Stimulated activated CD4-positive, alpha-beta T cell treated with anti-CD3 and anti-CD28 coated beads, Interleukin-1b, Interleukin-23, amount 100 ng/mL, for 1 hour (primary cell): Measurements from ENCODE around the gene ALOXE3.
"Not testable (repeated sequence)": the region's sequence is repeated elsewhere in the genome, so short reads cannot be mapped to it uniquely, and the experiment has no call there.

ENCODE experiments used
- DNase-seq, 2 donors: peaks; one replicate each; pipeline ENCODE4 v3.0.0-alpha.2; 2020; ENCODE audit warnings: low read depth in 2 of 2

The ALOXE3 gene

DNA sequence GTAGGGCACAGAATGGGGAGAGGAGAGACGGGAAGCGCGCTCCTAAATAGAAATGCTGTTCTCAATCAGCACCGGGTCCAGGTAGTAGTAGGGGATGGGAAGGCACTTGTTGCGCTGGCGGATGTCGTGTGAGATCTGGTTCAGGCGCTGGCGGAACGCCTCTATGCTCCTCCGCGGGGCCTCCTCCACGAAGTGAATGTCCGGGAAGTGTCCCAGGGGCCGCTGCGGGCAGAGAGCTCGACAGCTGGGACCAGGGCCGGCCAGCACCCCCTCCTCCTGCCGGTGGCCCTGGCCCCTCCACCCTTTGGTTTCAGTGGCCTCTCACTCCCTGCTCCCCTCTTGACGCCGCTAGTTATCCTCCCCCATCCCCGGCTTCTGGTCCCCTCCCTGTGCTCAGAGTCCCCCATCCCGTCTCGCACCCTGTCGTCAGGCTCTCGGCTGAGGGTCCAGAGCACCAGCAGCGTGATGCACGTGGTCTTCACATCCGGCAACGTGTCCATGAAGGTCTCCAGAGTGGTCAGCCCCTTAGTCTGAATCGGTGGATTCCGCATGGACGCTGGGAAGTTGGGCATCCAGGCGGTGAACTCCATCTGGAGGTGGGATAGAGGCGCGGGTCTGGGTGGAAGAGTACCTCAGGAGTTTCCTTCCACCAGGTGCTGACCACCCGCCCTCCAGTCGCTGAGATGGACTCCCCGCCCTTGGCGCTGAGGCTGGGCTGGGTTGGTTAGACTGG is 45.4 kb downstream of the ALOXE3 start:
- DNase-seq: no peak

- DNase-seq: no peak
Measured at GRCh38 chr17:8072341-8072728, 46.0 kb downstream of the ALOXE3 start.

GRCh38 chr17:8071496-8071895 is 46.8 kb downstream of the ALOXE3 start:
- DNase-seq: no peak

DNA sequence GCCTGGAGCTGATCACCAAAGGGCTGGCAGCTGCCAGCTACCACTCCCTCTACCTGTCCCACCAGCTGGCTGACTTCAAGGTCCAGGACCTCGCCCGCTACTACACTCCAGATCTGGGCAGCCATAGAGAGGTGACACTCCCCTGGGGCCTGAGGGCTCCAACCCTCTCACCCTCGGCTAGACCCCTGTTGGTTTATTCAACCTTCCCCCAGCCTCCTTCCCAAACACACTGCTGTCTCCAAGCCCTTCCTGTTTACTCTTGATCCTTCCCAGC is 48.8 kb downstream of the ALOXE3 start:
- no peak for DNase-seq

GRCh38 chr17:8068736-8069586 is 49.4 kb downstream of the ALOXE3 start:
- DNase-seq: no peak

GRCh38 chr17:8067806-8068205 is 50.5 kb downstream of the ALOXE3 start:
- no peak for DNase-seq

- no peak for DNase-seq
Measured at GRCh38 chr17:8066841-8067775, 51.2 kb downstream of the ALOXE3 start.

DNA sequence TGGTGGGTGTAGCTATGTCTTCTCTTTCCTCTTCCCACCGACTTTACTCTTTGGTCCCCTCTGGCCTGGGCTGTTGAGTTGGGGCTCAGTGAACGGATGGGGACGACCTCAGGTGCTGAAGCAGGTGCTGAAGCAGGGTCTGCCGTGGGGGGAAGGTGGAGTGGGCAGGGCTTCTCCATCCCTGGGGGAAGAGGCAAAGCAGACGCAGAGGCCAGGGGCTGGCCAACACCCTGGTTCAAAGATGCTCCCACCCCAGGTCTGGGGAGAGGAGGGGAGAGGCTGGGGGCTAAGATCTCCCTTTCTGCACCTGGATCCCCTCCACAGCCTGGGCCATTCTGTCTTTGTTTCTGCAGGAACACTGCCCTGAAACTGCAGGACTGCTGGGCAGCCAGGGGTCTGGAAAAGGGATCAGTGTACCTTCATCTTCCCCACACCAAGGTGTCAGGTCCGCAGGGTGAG is 53.7 kb downstream of the ALOXE3 start:
- DNase-seq: no peak

DNA sequence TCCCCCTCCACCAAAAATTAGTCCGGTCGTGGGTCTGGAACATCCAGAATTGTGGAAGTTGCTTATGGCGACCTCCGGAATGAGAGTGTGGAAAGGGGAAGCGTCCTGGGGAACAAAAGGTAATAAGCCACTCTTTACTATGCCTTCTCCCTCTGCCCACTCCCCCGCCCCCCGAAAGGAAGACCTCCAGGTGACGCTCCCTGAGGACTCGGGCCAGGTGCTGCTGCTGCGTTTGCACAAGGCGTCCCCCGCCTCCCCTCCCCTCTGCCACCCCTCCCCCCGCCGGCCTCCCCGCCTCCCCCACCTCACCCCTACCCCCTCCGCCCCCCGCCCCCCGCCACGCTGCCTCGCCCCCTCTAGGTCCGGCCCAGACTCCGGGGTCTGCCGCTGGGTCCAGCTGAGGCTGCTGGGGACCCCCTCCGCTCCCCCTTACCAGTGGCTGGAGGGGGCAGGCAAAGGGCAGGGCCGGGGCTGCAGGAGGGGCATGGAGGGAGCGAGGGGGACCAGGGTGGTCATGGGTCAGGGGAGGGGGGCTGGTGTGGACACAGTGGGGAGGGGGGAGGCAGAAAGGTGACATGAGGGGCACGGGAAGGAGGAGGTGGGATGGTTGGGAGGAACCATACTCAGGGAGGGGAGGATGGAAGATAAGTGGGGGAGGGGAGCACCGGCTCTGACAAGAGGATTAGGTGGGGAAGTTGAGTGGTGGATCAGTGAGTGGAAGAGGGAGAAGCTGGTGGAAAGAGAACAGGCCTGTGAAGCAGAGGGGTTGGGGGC is 54.4 kb downstream of the ALOXE3 start:
- no peak for DNase-seq

- DNase-seq: no peak
Measured at GRCh38 chr17:8062807-8063483, 55.4 kb downstream of the ALOXE3 start.

DNA sequence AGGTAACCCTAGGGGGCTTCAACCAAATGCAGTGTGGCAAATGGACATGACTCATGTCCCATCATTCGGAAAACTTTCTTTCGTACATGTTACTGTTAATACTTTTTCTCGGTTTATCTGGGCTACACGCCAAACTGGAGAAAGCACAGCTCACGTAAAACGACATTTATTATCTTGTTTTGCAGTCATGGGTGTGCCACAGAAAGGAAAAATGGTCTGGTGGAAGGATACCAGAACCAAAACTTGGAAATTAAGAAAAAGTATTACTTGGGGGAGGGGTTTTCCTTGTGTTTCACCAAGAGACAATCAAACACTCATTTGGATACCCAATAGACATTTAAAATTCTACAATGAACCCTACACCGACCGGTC is 55.9 kb downstream of the ALOXE3 start:
- no peak for DNase-seq

DNA sequence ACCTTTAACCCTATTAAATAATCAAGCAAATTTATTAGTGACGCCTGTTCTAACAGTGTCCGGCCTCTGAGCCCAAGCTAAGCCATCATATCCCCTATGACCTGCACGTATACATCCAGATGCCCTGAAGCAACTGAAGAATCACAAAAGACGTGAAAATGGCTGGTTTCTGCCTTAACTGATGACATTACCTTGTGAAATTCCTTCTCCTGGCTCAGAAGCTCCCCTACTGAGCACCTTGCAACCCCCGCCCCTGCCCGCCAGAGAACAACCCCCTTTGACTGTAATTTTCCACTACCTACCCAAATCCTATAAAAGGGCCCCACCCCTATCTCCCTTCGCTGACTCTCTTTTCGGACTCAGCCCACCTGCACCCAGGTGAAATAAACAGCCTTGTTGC is 56.5 kb downstream of the ALOXE3 start:
- not testable (repeated sequence) for DNase-seq

DNA sequence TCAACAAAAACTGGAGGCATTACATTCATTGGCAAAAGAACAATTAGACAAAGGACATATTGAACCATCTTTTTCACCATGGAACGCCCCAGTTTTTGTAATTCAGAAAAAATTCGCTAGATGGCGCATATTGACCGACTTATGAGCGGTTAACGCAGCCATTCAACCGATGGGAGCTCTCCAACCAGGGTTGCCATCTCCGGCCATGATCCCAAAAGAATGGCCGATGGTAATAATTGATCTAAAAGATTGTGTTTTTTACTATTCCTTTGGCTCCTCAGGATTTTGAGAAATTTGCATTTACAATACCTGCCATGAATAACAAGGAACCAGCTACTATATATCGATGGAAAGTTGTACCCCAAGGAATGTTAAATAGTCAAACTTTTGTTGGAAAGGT is 58.0 kb downstream of the ALOXE3 start:
- DNase-seq: peak in 1 of 2 donors; percentile 24

DNA sequence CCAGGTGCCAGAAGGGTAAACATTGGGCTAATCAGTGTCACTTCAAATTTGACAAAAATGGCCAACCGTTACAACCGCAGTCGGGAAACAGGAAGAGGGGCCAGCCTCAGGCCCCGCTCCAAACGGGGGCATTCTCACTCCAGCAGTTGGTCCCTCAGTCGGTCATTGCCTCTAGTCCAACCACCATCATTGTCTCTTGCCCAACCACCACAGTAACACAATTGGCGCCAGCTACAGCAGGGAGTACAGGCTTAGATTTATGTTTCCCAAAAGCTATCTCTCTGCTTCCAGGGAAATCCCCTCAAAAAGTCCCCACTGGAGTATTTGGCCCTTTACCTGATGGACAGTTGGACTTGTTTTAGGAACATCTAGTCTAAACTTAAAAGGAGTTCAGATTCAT is 59.2 kb downstream of the ALOXE3 start:
- DNase-seq: no peak

GRCh38 chr17:8057691-8058114 is 60.6 kb downstream of the ALOXE3 start:
- DNase-seq: no peak

DNA sequence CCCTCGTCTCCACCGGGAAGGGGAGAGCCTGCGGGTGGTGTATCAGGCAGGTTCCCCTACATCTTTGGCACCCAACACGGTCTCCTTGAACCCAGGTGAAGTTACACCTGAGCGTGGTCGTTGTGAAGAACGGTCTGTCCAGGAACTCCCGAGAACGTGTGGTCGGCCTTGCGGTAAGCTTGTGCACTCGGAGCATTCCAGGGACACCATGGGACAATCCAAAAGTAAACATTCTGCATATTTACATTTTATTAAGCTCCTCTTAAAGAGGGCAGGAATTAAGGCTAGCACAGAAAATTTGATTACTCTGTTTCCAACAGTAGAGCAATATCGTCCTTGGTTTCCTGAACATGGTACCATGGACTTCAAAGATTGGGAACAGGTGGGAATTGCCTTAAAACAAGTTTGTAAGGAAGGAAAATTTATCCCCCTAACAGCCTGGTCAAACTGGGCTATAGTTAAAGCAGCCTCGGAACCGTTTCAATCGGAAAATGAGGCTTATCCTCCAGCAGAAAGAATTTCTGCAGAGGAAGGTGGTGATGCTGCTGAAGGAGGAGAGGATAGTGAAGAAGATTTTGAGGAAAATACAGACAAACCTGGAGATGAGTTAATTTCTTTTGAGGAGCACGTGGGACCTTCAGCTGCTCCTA is 61.2 kb downstream of the ALOXE3 start:
- no peak for DNase-seq

DNA sequence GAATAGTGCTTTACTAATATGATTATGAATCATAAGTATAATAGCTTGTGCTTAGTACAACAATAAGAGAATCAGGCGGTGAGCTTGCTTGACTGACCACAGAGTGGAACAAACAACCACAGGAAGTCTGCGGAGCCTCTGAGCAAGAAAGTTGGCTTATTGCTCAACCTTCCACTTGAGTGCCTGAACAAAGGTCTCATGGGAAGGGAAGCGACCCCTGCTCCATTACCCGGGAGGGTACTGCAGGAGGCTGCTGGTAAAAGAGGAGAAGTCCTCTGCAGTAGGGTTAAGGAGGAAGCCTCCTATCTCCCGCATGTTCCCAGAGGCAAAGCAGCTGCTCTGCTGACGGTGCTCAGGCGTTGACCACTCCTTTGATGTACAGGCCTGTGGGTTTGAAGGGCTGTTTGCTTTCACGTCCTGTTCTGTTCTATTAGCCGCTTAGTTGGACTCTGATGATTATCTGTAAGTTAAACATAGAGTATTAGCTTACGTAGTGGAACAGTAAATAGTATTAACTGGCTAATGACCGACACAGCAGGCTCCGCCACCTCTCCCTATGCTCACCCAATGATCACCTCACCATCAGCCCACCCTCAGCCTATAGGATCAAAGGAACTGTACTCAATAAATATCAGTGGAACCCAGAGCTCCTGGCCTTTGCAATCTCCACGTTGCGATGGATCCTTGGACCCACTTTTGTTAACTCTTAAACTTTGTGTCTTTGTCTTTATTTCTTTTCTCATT is 61.9 kb downstream of the ALOXE3 start:
- DNase-seq: no peak

DNA sequence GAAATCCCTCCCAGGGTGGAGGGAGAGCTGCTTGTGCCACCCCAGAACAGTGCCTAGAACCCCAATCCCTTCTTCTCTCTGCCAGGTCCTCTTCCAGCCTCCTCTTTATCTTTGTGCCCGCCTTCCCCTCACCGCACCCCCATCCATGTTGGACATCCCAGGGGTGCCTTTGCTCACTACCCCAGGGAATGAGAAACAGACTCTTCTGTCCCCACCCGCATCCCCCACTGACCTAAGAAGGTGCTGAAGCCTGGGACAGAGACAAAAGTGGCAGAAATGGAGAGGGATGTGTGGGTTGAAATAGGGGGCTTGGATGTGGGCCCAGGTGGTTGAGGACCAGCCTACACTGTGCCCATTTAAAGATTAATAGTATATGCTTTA is 62.5 kb downstream of the ALOXE3 start:
- no peak for DNase-seq

DNA sequence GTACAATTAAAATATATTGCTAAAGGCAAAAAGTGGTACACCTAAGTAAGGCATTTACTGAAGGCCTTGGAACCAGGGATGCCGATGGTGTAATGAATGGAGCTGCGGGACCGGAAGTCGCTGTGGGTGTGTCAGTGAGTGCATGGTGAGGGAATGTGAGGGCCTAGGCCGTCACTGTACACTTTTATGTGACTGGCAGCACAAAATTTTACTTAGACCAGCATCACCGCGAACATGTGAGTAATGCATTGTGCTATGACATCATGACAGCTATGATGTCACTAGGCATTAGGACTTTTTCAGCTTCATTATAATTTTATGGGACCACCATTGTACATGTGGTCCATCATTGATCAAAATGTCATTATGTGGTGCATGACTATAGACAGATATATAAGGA is 64.7 kb downstream of the ALOXE3 start:
- no peak for DNase-seq
